ENCODE results near the gene PKNOX2.

PKNOX2 gene

GRCh38 chr11:125369808-125370207 lies 205.3 kb downstream of the PKNOX2 start:
- no peak for DNase-seq

DNA sequence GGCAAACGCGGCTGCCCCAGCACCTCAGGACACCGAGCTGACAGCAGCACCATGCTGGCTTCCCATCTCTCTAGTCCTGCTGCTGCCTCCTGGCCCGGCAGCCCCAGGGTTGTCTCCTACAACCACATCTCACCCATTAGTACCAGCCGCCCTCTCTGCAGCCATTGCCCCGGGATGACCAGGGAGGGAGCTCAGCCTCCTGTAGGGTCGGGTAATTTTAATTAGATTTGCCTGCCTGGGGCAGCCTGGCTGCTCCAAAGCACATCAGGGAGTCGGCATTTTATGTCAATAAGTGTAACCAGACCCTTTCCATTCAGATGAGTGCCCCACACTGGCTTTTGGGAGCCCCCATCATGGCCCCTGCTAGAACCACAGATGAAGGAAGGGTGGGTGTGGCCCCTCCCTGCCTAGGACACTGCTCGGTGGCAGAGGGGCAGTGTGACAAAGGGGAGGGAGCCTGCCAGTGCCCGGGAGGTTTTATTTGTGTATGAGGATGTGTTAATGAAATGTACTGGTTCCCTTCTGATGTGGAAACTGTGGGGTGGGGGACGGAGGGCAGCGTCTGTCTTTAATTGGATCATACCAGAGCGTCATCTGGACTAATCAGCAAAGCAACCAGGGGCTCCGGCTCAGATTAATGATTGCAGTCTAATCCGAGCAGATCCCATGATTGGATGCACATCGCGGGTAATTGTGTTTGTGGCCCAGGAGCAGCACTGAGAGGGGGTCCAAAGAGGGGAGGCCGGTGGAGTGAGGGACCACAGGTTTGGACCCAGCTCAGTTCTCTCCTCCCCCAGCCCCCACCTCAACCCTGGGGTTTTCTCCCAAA lies 206.2 kb downstream of the PKNOX2 start:
- no peak for DNase-seq

DNA sequence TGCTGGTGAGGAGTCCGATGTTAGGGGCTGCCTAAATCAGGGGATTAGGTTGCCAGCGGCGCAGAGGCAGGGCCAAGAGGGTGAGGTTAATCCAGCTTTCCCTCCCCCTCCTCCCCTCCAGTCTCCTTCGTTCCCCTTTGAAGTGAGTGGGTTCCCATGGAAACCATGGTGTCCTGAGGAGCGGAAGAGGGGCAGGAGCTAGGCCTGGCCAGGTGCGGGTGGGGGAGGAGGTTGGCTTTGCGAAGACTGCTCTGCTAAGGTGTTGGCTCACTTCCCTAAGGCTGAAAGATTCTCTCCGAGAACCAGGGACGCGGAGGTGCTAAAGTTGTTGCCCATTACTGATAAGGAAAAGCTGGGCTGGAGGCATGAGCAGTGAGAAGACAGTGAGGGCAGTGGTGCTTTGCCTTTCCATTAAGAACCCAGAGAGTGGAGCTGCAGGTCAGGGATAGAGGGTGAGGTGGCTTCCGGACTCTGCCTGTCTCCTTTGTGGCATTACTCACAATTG lies 206.9 kb downstream of the PKNOX2 start:
- no peak for DNase-seq

DNA sequence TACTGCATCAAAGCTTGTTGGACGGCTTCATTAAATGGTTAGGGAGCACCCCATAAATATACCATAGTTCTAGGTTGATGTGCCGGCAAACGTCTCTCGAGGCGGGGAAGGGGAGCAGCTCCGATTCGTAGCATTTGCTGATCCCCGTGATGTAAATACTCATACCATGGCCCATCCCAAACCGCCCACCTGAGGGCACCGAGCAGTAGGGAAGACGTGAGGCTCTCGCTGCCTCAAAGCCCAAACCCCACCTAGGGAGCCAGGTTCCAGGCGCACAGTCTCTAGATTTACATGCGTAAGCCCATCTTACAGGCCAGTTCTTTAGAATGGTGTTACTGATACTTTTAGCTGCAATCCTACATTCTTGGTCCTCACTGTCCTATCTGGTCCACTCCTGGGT lies 207.5 kb downstream of the PKNOX2 start:
- no peak for DNase-seq

DNA sequence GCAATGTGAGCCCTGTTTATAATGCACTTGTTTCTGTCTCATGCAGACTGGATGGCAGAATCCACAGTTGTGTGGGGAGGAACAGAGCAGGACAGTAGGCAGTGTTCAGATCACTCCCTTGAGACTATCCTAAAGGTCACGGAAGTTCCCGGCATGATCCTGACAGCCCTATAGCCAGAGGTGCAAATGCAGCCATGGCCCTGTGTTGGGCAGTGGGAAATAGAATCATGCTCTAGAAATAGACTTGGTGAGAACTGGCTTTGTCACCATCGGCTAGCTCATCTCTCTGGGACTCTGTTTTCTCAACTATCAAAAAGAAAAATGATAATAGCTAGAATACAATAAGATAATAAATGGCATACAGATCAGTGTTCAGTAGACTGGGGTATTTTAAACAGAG lies 208.4 kb downstream of the PKNOX2 start:
- DNase-seq = no peak

DNA sequence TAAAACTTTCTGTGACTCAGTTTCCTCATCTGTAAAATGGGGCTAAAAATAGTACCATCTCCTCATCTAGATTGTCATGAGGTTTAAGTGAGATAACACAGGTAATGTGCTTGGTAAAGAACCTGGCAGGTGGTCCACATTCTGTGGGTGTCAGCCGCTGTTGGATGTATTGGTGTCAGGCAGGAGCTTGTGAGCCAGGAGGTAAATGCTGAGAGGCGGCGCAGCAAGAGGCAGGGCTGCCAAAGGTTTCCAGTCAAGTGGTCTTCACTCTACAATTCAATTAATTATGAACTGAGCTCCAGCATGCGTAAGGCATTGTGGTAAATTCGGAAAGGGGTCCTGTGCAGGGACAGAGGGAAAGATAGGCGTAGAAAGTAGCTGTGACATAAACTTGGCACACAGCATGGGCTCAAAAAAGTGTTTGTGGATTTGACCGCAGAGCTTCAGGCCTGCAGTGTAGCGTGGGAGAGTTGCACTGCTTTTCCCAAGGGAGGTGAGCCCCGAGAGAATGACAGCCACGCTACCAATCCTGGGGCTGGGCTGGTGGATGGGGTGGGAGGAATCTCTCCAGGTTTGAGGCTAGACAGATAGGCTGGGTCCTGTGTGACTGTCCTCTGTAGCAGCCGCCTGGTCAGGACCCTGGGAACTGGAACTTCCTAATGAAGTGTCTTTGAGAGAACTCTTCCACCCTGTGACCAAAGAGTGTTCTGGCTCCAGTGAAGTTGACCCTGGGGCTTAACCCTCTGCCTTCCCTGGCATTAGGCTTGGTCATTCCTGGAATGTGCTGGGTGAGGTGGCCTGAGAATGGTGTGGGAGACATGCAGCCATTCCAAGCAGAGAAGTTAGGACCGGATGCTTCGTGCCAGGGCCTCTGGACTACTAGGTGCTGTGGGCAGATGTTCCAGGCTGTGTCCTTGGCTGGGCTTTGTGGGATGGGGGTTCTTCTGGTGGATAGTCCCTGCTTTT lies 209.2 kb downstream of the PKNOX2 start:
- no peak for DNase-seq

GRCh38 chr11:125374398-125374797 lies 209.8 kb downstream of the PKNOX2 start:
- no peak for DNase-seq

GRCh38 chr11:125375146-125375545 lies 210.6 kb downstream of the PKNOX2 start:
- no peak for DNase-seq

- peak in 1 of 2 experiments; percentile 46 for DNase-seq
Observed at GRCh38 chr11:125376117-125376516, 211.6 kb downstream of the PKNOX2 start.

GRCh38 chr11:125376856-125377255 lies 212.3 kb downstream of the PKNOX2 start:
- DNase-seq = no peak

DNA sequence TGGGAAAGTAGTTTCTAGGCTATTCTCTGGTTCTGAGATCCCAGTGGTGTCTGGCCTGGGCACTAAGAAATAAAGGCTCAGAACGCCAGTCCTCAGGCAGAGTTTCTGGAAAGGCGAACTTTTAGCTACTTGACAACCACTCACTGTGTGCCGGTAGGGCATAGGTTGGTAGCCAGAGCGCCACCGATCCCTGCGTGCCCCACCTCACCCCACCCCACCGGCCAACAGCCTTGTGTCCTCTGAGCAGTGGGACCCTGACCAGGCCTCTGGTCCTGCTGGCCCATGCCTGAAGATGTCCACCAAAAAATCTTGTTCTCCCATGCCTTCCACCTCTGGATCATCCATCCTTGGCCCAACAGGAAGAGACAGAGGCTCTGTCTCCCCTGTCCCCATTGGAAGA lies 213.5 kb downstream of the PKNOX2 start:
- DNase-seq = no peak

DNA sequence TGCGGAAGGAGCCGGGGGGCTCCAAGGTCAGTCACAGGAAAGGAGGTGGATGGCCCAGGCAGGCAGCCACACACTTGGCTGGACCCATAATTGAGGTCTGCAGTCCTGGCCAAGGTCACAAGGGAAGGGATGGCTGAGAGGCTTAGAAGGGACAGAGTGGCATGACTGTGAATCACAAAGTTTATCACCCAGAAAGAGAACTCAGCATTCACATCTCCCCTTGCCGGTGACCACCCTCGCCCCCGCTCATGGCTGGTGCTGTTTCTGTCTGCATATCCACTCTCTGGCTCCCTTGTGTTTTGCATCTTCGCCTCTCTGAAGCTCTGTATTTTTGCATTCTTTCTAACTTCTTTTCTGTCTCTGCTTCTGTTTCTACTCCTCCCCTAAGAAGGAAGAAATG lies 214.0 kb downstream of the PKNOX2 start:
- DNase-seq = no peak

DNA sequence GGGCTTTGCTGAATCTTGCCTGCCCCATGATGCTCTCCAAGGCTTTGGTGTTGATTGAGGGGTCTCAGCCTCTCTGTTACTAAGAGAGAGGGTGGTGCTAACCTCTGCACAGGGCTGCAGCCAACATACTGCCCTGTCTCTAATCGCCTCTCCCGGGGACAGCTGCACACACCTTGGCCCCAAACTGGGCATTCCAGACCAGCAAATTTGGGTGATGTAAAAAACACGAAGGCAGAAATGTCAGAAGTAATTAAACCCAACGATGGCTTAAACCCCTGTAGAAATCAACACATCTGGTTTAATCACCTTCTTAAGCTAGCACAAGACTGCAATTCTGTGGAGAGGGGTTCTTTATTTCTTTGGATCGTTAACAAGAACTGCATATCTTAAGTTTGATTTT lies 215.0 kb downstream of the PKNOX2 start:
- no peak for DNase-seq

DNA sequence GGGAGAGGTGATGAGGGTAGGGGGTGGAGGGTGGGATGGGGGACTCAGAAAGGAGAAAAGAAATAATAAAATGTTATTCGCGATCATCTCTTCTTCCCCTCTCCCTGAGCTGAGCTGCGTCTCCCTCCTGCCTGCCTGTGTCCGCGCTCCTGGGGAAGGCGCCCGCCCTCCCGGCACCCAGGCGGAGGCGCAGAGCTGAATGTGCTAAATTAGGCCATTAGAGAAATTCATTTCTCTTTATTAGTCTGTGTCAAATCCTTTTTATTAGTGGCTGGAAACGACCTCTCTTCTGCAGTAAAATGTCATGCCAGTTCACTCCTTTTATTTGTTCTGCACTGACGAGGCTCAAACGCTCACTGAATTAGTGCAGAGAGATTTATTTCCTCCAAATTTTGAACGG lies 215.4 kb downstream of the PKNOX2 start:
- DNase-seq = no peak

GRCh38 chr11:125380756-125381445 lies 216.3 kb downstream of the PKNOX2 start:
- DNase-seq = no peak

DNA sequence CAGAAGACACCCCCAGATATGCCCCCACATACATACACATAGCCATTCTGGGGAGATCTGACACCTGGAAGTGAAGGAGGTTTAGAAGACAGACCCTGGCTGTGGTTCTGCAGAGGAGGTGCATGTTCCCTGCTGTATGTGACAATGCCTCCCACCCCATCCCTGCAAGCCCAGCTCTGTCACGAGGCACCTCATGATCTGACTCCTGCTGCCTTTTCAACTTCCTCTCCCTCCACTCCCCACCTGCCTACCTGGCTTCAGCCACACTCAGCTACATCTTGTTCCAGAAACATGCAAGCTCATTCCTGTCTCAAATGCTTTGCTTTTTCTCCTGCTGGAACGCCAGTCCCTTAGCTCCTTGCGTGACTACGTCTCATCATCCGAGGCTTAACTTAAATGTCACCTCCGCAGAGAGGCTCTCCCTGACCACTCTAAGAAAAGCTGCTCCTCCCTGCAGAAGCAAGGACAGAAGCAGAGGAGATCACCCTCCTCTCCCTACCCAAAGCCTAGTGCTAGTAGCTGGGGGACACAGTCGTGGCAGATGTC lies 217.0 kb downstream of the PKNOX2 start:
- no peak for DNase-seq

DNA sequence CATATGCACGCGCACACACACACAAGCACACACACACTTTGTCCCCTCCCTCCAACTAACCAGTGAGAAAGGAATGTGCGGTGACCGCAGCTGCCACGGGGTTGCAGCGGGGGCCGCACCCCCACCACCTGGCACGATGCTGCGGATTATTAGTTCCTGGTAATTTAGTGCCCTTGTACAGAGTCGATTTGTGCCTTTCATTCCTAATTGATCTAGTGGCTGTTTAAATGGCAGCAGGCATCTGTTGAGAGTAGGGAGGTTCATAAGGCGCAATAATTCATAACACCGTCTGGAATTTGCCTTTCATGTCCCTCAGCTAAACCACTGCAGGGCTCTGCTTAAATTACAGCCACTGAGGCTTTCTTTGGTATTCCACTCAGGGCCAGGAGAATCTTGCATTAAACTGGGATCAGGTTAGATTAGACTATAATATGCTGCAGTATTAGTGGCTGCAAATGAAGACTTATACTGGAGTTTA lies 217.8 kb downstream of the PKNOX2 start:
- no peak for DNase-seq

- DNase-seq = no peak
Observed at GRCh38 chr11:125382822-125383221, 218.3 kb downstream of the PKNOX2 start.

GRCh38 chr11:125384825-125385224 lies 220.3 kb downstream of the PKNOX2 start:
- no peak for DNase-seq

GRCh38 chr11:125387901-125388300 lies 223.3 kb downstream of the PKNOX2 start:
- DNase-seq = no peak

GRCh38 chr11:125388611-125389010 lies 224.1 kb downstream of the PKNOX2 start:
- DNase-seq = no peak

DNA sequence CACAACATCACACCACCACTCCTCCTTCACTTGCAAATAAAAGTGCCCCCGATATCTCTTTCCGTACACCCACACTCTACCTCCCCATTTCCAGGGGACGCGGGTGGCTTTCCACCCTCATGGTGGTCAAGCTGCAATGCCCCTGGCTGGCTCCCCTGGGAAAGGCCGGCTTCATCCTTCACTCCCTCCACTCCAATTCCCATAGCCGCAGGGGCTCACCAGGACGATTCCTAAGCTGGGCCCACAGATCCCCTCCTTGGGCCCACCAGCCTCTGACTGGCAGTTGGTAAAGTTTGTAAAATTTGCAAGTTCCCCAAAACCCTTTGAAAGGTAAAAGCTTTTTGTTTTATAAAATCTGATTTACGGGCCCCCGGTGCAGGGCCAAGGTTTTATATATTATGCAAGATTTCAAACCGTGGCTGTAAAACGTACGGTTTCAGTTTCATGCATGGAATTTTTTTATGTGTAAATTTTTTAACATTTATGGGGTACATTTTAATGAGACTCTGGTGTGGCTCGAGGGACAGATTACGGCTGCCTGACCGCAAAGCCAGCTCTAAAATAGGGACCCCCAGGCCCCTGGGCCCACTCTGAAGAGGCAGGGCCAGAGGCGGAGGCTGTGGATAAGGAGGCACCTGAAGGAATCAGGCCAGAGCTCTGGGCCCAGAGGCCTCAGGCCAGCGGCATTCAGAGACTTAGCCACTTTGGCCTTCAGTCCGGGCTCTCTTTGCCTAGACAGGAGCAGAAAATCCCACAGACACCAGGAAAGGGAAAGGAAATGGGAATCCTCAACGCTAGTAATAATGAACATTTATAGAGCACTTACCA lies 225.0 kb downstream of the PKNOX2 start:
- DNase-seq = no peak

Measured in NCI-H446 (cell line).